T-helper 1 cell (primary cell): ENCODE measurements around the gene PXK.

Source experiments
- DNase-seq, 5 donors: peaks; one replicate each; pipeline ENCODE4 v3.0.0-alpha.2; 2012 to 2020

Gene PXK

GRCh38 chr3:58349792-58350626 is 17.3 kb downstream of the PXK start:
- peak in 1 of 5 donors; percentile 87 for DNase-seq

- peak in 1 of 5 donors; percentile 62 for DNase-seq
These were observed 17.9 kb downstream of the PXK start for GRCh38 chr3:58350627-58351013.

GRCh38 chr3:58351920-58352319 is 19.2 kb downstream of the PXK start:
- DNase-seq = no peak

- no peak for DNase-seq
These were observed 19.9 kb downstream of the PXK start for GRCh38 chr3:58352626-58353025.

- peak in 1 of 5 donors; percentile 86 for DNase-seq
These were observed 21.2 kb downstream of the PXK start for GRCh38 chr3:58353722-58354553.

GRCh38 chr3:58355179-58355578 is 22.5 kb downstream of the PXK start:
- DNase-seq = no peak

GRCh38 chr3:58356054-58356453 is 23.4 kb downstream of the PXK start:
- no peak for DNase-seq

- no peak for DNase-seq
These were observed 24.7 kb downstream of the PXK start for GRCh38 chr3:58357402-58357801.

GRCh38 chr3:58358092-58358491 is 25.4 kb downstream of the PXK start:
- no peak for DNase-seq

GRCh38 chr3:58358808-58359207 is 26.1 kb downstream of the PXK start:
- no peak for DNase-seq

- no peak for DNase-seq
These were observed 26.9 kb downstream of the PXK start for GRCh38 chr3:58359621-58360020.

GRCh38 chr3:58361866-58362265 is 29.2 kb downstream of the PXK start:
- DNase-seq = no peak

GRCh38 chr3:58366699-58367098 is 34.0 kb downstream of the PXK start:
- no peak for DNase-seq

- DNase-seq = no peak
These were observed 36.3 kb downstream of the PXK start for GRCh38 chr3:58369038-58369437.

GRCh38 chr3:58369876-58370275 is 37.2 kb downstream of the PXK start:
- no peak for DNase-seq

GRCh38 chr3:58370407-58370806 is 37.7 kb downstream of the PXK start:
- no peak for DNase-seq

GRCh38 chr3:58371754-58372153 is 39.1 kb downstream of the PXK start:
- no peak for DNase-seq

- DNase-seq = no peak
These were observed 42.6 kb downstream of the PXK start for GRCh38 chr3:58375254-58375653.

GRCh38 chr3:58377168-58377567 is 44.5 kb downstream of the PXK start:
- DNase-seq = no peak

- no peak for DNase-seq
These were observed 45.1 kb downstream of the PXK start for GRCh38 chr3:58377750-58378149.

GRCh38 chr3:58379351-58380073 is 46.8 kb downstream of the PXK start:
- DNase-seq = no peak

GRCh38 chr3:58383476-58383875 is 50.8 kb downstream of the PXK start:
- no peak for DNase-seq

GRCh38 chr3:58383904-58384303 is 51.2 kb downstream of the PXK start:
- no peak for DNase-seq
